HEK293 (cell line): ENCODE measurements around the gene SETD5.
A peak's percentile ranks its signal among the peaks of the same experiment; 100 is the strongest.

ENCODE experiments used
- AEBP2 ChIP-seq: fragments of 450-650 bp; formaldehyde crosslinking; IDR thresholded peaks from 2 replicates; pipeline ENCODE4 v1.5.1; 2016; ENCODE audit warnings: missing biosample characterization, missing genetic modification characterization, borderline replicate concordance
- EGR2 ChIP-seq: fragments of 450-650 bp; formaldehyde crosslinking; IDR thresholded peaks from 2 replicates; pipeline ENCODE4 v1.5.1; 2016; ENCODE audit warnings: low read depth, missing biosample characterization, missing genetic modification characterization
- GLIS2 ChIP-seq: fragments of 450-650 bp; formaldehyde crosslinking; IDR thresholded peaks from 2 replicates; pipeline ENCODE4 v1.5.1; 2016; ENCODE audit warnings: missing biosample characterization, missing genetic modification characterization
- MYNN ChIP-seq: fragments of 450-650 bp; formaldehyde crosslinking; IDR thresholded peaks from 2 replicates; pipeline ENCODE4 v1.5.1; 2016; ENCODE audit warnings: missing biosample characterization, missing genetic modification characterization, borderline replicate concordance
- SCRT2 ChIP-seq: fragments of 450-650 bp; formaldehyde crosslinking; IDR thresholded peaks from 2 replicates; pipeline ENCODE4 v1.5.1; 2016; ENCODE audit warnings: missing biosample characterization, missing genetic modification characterization
- SETDB1 ChIP-seq: IDR thresholded peaks from one replicate; pipeline ENCODE4 v1.6.1; 2017; ENCODE audit warnings: mild to moderate bottlenecking, low read length, moderate library complexity, mixed read lengths; ENCODE audit not compliant: insufficient read length
- SP7 ChIP-seq: fragments of 450-650 bp; formaldehyde crosslinking; IDR thresholded peaks from 2 replicates; pipeline ENCODE4 v1.5.1; 2016; ENCODE audit warnings: missing biosample characterization, missing genetic modification characterization
- ZBTB10 ChIP-seq: fragments of 450-650 bp; formaldehyde crosslinking; IDR thresholded peaks from 2 replicates; pipeline ENCODE4 v1.5.1; 2016; ENCODE audit warnings: missing biosample characterization, missing genetic modification characterization
- ZBTB48 ChIP-seq: fragments of 450-650 bp; formaldehyde crosslinking; IDR thresholded peaks from 2 replicates; pipeline ENCODE4 v1.5.1; 2016; ENCODE audit warnings: missing biosample characterization, missing genetic modification characterization
- ZBTB7A ChIP-seq: fragments of 450-650 bp; formaldehyde crosslinking; IDR thresholded peaks from 2 replicates; pipeline ENCODE4 v1.5.1; 2016; ENCODE audit warnings: low read depth, missing biosample characterization, missing genetic modification characterization
- ZBTB8A ChIP-seq: fragments of 450-650 bp; formaldehyde crosslinking; IDR thresholded peaks from 2 replicates; pipeline ENCODE4 v1.5.1; 2016; ENCODE audit warnings: missing biosample characterization, missing genetic modification characterization
- ZFP37 ChIP-seq: fragments of 450-650 bp; formaldehyde crosslinking; IDR thresholded peaks from 2 replicates; pipeline ENCODE4 v1.5.1; 2016; ENCODE audit warnings: missing biosample characterization, missing genetic modification characterization
- ZNF138 ChIP-seq: fragments of 450-650 bp; formaldehyde crosslinking; IDR thresholded peaks from 2 replicates; pipeline ENCODE4 v1.5.1; 2016; ENCODE audit warnings: missing biosample characterization, missing genetic modification characterization, borderline replicate concordance
- ZNF157 ChIP-seq: fragments of 450-650 bp; formaldehyde crosslinking; IDR thresholded peaks from 2 replicates; pipeline ENCODE4 v1.5.1; 2016; ENCODE audit warnings: missing biosample characterization, missing genetic modification characterization
- ZNF184 ChIP-seq: fragments of 450-650 bp; IDR thresholded peaks from 2 replicates; pipeline ENCODE4 v1.5.1; 2018; ENCODE audit warnings: missing biosample characterization, mild to moderate bottlenecking, missing genetic modification characterization
- ZNF19 ChIP-seq: fragments of 450-650 bp; formaldehyde crosslinking; IDR thresholded peaks from 2 replicates; pipeline ENCODE4; 2016; ENCODE audit warnings: missing biosample characterization, missing genetic modification characterization, low read depth
- ZNF2 ChIP-seq: fragments of 450-650 bp; formaldehyde crosslinking; IDR thresholded peaks from 2 replicates; pipeline ENCODE4 v1.5.1; 2016; ENCODE audit warnings: missing biosample characterization, missing genetic modification characterization
- ZNF404 ChIP-seq: fragments of 450-650 bp; formaldehyde crosslinking; IDR thresholded peaks from 2 replicates; pipeline ENCODE4 v1.5.1; 2017; ENCODE audit warnings: missing biosample characterization, missing genetic modification characterization
- ZNF521 ChIP-seq: fragments of 450-650 bp; formaldehyde crosslinking; IDR thresholded peaks from 2 replicates; pipeline ENCODE4 v1.5.1; 2017; ENCODE audit warnings: missing biosample characterization, mild to moderate bottlenecking, missing genetic modification characterization
- ZNF548 ChIP-seq: fragments of 450-650 bp; formaldehyde crosslinking; IDR thresholded peaks from 2 replicates; pipeline ENCODE4 v1.5.1; 2016; ENCODE audit warnings: missing biosample characterization, missing genetic modification characterization
- ZNF571 ChIP-seq: fragments of 450-650 bp; formaldehyde crosslinking; IDR thresholded peaks from 2 replicates; pipeline ENCODE4 v1.5.0; 2017; ENCODE audit warnings: missing biosample characterization, missing genetic modification characterization
- ZNF610 ChIP-seq: fragments of 450-650 bp; formaldehyde crosslinking; IDR thresholded peaks from 2 replicates; pipeline ENCODE4 v1.5.1; 2016; ENCODE audit warnings: missing biosample characterization, missing genetic modification characterization, borderline replicate concordance
- ZNF654 ChIP-seq: fragments of 450-650 bp; formaldehyde crosslinking; IDR thresholded peaks from 2 replicates; pipeline ENCODE4 v1.5.1; 2016; ENCODE audit warnings: low read depth, missing biosample characterization, missing genetic modification characterization
- ZNF664 ChIP-seq: fragments of 450-650 bp; formaldehyde crosslinking; IDR thresholded peaks from 2 replicates; pipeline ENCODE4 v1.5.1; 2016; ENCODE audit warnings: missing biosample characterization, missing genetic modification characterization
- ZNF785 ChIP-seq: fragments of 450-650 bp; formaldehyde crosslinking; IDR thresholded peaks from 2 replicates; pipeline ENCODE4 v1.5.1; 2016; ENCODE audit warnings: missing biosample characterization, missing genetic modification characterization
- TF ChIP-seq, protein P1 (sequence below): fragments of 450-650 bp; formaldehyde crosslinking; IDR thresholded peaks from 2 replicates; pipeline ENCODE4 v1.5.1; 2016; ENCODE audit warnings: missing biosample characterization, missing genetic modification characterization
- TF ChIP-seq, protein P2 (sequence below): fragments of 450-650 bp; formaldehyde crosslinking; IDR thresholded peaks from 2 replicates; pipeline ENCODE4 v1.5.1; 2017; ENCODE audit warnings: missing biosample characterization, missing genetic modification characterization
- TF ChIP-seq, protein P3 (sequence below): fragments of 450-650 bp; formaldehyde crosslinking; conservative IDR thresholded peaks from 2 replicates; pipeline ENCODE4 v1.5.1; 2016; ENCODE audit warnings: low read depth, missing biosample characterization, missing genetic modification characterization
- TF ChIP-seq, protein P4 (sequence below): fragments of 450-650 bp; formaldehyde crosslinking; IDR thresholded peaks from 2 replicates; pipeline ENCODE4 v1.5.1; 2016; ENCODE audit warnings: missing biosample characterization, missing genetic modification characterization

The SETD5 gene

DNA sequence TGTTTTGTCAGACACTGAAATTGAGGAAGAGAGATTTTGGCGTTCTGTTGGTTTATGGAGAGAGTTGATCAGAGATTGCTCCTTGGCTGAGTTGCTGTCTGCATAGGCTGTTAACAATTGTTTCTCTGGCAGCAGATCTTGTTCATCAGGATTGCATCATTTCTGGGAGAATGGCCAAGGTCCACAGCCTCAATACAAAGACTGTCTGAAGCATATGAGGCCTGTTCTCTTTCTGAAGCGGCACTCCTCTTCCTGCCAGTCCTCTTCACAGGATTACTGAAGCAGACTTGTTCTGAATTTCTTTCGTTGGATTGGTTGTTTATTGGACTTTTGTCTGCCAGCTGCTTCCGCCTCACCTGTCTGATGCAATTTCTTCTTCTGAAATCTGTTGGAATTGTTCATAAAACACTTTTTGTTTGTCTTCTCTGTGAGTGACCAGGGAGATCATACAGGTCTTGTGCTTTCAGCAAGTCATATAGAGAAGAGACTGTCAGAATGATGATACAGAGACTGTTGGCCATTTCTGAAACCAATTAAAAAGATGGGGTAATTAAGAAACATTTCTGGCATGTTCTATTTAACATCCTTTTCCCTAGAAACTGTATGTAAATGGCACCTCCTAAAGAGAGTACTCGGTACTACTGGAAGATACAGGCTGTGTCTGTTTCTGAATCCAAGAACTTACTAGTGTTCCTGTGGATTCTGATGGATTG, 25.5 kb downstream of the SETD5 start (continued):
- TF ChIP-seq, protein P1, sequence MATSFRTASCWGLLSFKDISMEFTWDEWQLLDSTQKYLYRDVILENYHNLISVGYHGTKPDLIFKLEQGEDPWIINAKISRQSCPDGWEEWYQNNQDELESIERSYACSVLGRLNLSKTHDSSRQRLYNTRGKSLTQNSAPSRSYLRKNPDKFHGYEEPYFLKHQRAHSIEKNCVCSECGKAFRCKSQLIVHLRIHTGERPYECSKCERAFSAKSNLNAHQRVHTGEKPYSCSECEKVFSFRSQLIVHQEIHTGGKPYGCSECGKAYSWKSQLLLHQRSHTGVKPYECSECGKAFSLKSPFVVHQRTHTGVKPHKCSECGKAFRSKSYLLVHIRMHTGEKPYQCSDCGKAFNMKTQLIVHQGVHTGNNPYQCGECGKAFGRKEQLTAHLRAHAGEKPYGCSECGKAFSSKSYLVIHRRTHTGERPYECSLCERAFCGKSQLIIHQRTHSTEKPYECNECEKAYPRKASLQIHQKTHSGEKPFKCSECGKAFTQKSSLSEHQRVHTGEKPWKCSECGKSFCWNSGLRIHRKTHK (tag by site-specific recombination): no peak
- TF ChIP-seq SETDB1 (no peak), ZNF664 (no peak; the same call in 1 of the 2 replicates), ZNF138 (tag by site-specific recombination) (no peak), ZNF404 (tag by site-specific recombination) (no peak), ZNF521 (tag by site-specific recombination) (no peak), ZNF2 (tag by site-specific recombination) (peak; percentile 90), EGR2 (tag by site-specific recombination) (no peak), GLIS2 (no peak), ZNF19 (no peak), ZBTB48 (tag by site-specific recombination) (no peak), SCRT2 (tag by site-specific recombination) (peak; percentile 55), ZNF610 (tag by site-specific recombination) (0 out of 2 replicates have a peak, but pooled peaks have one; percentile 62), ZNF785 (no peak), AEBP2 (tag by site-specific recombination) (no peak), MYNN (tag by site-specific recombination) (no peak), ZBTB8A (tag by site-specific recombination) (peak; percentile 18; the same call in 1 of the 2 replicates), ZNF654 (tag by site-specific recombination) (no peak), ZFP37 (tag by site-specific recombination) (no peak), ZNF157 (tag by site-specific recombination) (no peak), ZNF184 (tag by site-specific recombination) (no peak), ZBTB10 (tag by site-specific recombination) (no peak), ZNF571 (tag by site-specific recombination) (no peak), SP7 (tag by site-specific recombination) (peak; percentile 66), ZNF548 (tag by site-specific recombination) (no peak), ZBTB7A (tag by site-specific recombination) (no peak)
- TF ChIP-seq, protein P2, sequence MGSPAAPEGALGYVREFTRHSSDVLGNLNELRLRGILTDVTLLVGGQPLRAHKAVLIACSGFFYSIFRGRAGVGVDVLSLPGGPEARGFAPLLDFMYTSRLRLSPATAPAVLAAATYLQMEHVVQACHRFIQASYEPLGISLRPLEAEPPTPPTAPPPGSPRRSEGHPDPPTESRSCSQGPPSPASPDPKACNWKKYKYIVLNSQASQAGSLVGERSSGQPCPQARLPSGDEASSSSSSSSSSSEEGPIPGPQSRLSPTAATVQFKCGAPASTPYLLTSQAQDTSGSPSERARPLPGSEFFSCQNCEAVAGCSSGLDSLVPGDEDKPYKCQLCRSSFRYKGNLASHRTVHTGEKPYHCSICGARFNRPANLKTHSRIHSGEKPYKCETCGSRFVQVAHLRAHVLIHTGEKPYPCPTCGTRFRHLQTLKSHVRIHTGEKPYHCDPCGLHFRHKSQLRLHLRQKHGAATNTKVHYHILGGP (tag by site-specific recombination): no peak
- TF ChIP-seq, protein P3, sequence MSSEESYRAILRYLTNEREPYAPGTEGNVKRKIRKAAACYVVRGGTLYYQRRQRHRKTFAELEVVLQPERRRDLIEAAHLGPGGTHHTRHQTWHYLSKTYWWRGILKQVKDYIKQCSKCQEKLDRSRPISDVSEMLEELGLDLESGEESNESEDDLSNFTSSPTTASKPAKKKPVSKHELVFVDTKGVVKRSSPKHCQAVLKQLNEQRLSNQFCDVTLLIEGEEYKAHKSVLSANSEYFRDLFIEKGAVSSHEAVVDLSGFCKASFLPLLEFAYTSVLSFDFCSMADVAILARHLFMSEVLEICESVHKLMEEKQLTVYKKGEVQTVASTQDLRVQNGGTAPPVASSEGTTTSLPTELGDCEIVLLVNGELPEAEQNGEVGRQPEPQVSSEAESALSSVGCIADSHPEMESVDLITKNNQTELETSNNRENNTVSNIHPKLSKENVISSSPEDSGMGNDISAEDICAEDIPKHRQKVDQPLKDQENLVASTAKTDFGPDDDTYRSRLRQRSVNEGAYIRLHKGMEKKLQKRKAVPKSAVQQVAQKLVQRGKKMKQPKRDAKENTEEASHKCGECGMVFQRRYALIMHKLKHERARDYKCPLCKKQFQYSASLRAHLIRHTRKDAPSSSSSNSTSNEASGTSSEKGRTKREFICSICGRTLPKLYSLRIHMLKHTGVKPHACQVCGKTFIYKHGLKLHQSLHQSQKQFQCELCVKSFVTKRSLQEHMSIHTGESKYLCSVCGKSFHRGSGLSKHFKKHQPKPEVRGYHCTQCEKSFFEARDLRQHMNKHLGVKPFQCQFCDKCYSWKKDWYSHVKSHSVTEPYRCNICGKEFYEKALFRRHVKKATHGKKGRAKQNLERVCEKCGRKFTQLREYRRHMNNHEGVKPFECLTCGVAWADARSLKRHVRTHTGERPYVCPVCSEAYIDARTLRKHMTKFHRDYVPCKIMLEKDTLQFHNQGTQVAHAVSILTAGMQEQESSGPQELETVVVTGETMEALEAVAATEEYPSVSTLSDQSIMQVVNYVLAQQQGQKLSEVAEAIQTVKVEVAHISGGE: no peak
- TF ChIP-seq, protein P4, sequence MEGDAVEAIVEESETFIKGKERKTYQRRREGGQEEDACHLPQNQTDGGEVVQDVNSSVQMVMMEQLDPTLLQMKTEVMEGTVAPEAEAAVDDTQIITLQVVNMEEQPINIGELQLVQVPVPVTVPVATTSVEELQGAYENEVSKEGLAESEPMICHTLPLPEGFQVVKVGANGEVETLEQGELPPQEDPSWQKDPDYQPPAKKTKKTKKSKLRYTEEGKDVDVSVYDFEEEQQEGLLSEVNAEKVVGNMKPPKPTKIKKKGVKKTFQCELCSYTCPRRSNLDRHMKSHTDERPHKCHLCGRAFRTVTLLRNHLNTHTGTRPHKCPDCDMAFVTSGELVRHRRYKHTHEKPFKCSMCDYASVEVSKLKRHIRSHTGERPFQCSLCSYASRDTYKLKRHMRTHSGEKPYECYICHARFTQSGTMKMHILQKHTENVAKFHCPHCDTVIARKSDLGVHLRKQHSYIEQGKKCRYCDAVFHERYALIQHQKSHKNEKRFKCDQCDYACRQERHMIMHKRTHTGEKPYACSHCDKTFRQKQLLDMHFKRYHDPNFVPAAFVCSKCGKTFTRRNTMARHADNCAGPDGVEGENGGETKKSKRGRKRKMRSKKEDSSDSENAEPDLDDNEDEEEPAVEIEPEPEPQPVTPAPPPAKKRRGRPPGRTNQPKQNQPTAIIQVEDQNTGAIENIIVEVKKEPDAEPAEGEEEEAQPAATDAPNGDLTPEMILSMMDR (tag by site-specific recombination): no peak
